ENCODE data around the gene CAND2. TPM values are rescaled to one million over a fixed set of nuclear protein-coding genes. Genes with fewer than 3 reads are reported as not detected.

CAND2 gene
- polyA plus RNA-seq, 3 donors, result not detected

DNA sequence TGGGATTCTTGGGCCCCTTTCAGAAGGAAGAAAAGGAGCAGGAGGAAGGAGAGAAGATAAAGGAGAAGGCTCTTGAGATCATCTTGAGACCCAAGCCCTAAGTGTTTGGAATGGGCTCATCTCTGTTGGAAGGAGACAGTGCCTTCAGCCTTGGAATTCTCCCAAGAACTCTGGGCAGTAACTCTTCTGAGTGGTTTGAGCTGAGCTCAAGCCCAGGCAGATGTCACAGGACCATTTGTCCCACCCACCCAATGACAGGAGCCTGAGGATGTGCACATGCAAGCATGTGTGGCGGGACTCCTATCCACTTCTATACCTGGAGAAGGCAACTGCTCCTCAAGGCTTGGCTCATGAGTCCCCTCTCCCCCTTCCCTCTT lies 22.8 kb upstream of the CAND2 start:
- TF ChIP-seq, protein P1, sequence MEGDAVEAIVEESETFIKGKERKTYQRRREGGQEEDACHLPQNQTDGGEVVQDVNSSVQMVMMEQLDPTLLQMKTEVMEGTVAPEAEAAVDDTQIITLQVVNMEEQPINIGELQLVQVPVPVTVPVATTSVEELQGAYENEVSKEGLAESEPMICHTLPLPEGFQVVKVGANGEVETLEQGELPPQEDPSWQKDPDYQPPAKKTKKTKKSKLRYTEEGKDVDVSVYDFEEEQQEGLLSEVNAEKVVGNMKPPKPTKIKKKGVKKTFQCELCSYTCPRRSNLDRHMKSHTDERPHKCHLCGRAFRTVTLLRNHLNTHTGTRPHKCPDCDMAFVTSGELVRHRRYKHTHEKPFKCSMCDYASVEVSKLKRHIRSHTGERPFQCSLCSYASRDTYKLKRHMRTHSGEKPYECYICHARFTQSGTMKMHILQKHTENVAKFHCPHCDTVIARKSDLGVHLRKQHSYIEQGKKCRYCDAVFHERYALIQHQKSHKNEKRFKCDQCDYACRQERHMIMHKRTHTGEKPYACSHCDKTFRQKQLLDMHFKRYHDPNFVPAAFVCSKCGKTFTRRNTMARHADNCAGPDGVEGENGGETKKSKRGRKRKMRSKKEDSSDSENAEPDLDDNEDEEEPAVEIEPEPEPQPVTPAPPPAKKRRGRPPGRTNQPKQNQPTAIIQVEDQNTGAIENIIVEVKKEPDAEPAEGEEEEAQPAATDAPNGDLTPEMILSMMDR (IDR thresholded peaks at IDR 0.05), result no peak
- WGBS (ENCODE audit: insufficient coverage), result 83% methylated on average over 1 of the region's 1 CpG
- no peaks in the 10 kb centered on the region for H3K9me3 Mint-ChIP-seq

DNA sequence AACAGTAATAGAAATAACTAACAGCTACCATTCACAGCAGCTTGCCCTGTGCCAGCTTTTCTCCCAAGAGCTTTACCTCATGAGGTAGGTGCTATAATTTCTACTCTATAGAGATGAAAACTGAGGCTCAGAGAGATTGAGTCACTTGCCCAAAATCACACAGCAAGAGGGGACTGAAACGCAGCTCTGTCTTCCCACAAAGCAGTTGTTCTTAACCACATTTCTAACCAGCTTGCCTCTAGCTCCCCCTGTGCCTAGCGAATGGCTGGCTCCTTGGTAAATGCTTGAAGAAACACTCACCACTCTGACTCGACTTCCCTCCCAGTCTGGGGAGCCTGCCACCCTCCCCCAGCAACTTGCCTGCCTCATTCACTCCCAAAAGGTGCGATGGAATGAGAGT lies 21.9 kb upstream of the CAND2 start:
- H3K4me2 ChIP-seq (replicated peaks; ENCODE audit: extremely low read depth, low read length, poor library complexity, severe bottlenecking), result no peak overlapping the region
- H3K27ac ChIP-seq (ENCODE audit: low read depth in 1 of 2, low read length in 2 of 2), result no peak overlapping the region
- H2AFZ ChIP-seq (ENCODE audit: insufficient read depth, low read depth, low read length, poor library complexity, severe bottlenecking), result no peak overlapping the region
- no peaks in the 10 kb centered on the region for H3K27me3 ChIP-seq (ENCODE audit: control insufficient read depth in 2 of 2, insufficient read depth in 2 of 2, low read length in 2 of 2)
- no peaks in the 10 kb centered on the region for H3K79me2 ChIP-seq (ENCODE audit: insufficient read depth, low read length)
- Mint-ChIP-seq H3K9me3 (no peaks in the 10 kb centered on the region), H3K27ac (no peak overlapping the region), H3K4me3 (no peak overlapping the region), H3K27me3 (ENCODE audit: low read depth in 3 of 3) (peaks cover 0 to 5% (median 4%) of the 10 kb centered on the region in 3 donors), H3K4me1 (peaks cover 3% of the 10 kb centered on the region), H3K36me3 (no peaks in the 10 kb centered on the region)
- no peaks in the 10 kb centered on the region for H4K20me1 ChIP-seq (ENCODE audit: insufficient read depth, low read length)
- no peak for DNase-seq
- no peaks in the 10 kb centered on the region for H3K4me1 ChIP-seq (ENCODE audit: control insufficient read depth in 1 of 2, insufficient read depth in 2 of 2, low read length in 2 of 2)
- H3K9me3 ChIP-seq (replicated peaks in 1 of 2; ENCODE audit: control insufficient read depth in 1 of 2, insufficient read depth in 1 of 2, low read length in 2 of 2), result no peaks in the 10 kb centered on the region
- 89% methylated on average over 4 of the region's 4 CpGs for WGBS (ENCODE audit: insufficient coverage)
- H3K36me3 ChIP-seq (replicated peaks in 1 of 2; ENCODE audit: control insufficient read depth in 1 of 2, insufficient read depth in 2 of 2, low read length in 2 of 2), result no peaks in the 10 kb centered on the region
- no peak overlapping the region for H3K9ac ChIP-seq (ENCODE audit: insufficient read depth, low read length, poor library complexity, severe bottlenecking)
- intact Hi-C loops (cut with micrococcal nuclease), result no loop called here
- H3K4me3 ChIP-seq (replicated peaks in 1 of 3; ENCODE audit: low read depth in 2 of 3, low read length in 3 of 3), result no peak overlapping the region
- TF ChIP-seq, protein P1 (IDR thresholded peaks at IDR 0.05), result no peak

More for the DNA sequence above, 22.8 kb upstream of the CAND2 start:
- H3K9me3 ChIP-seq (replicated peaks in 1 of 2; ENCODE audit: control insufficient read depth in 1 of 2, insufficient read depth in 1 of 2, low read length in 2 of 2), result no peaks in the 10 kb centered on the region
- H3K9ac ChIP-seq (ENCODE audit: insufficient read depth, low read length, poor library complexity, severe bottlenecking), result no peak overlapping the region
- Mint-ChIP-seq H3K27me3 (ENCODE audit: low read depth in 3 of 3) (peaks cover 0 to 5% (median 4%) of the 10 kb centered on the region in 3 donors), H3K27ac (no peak overlapping the region), H3K36me3 (no peaks in the 10 kb centered on the region), H3K4me3 (no peak overlapping the region), H3K4me1 (peaks cover 3% of the 10 kb centered on the region)
- H3K4me2 ChIP-seq (replicated peaks; ENCODE audit: extremely low read depth, low read length, poor library complexity, severe bottlenecking), result no peak overlapping the region
- no peaks in the 10 kb centered on the region for H3K4me1 ChIP-seq (ENCODE audit: control insufficient read depth in 1 of 2, insufficient read depth in 2 of 2, low read length in 2 of 2)
- H3K79me2 ChIP-seq (ENCODE audit: insufficient read depth, low read length), result no peaks in the 10 kb centered on the region
- intact Hi-C loops (cut with micrococcal nuclease), result no loop called here
- H3K27me3 ChIP-seq (ENCODE audit: control insufficient read depth in 2 of 2, insufficient read depth in 2 of 2, low read length in 2 of 2), result no peaks in the 10 kb centered on the region
- no peaks in the 10 kb centered on the region for H3K36me3 ChIP-seq (replicated peaks in 1 of 2; ENCODE audit: control insufficient read depth in 1 of 2, insufficient read depth in 2 of 2, low read length in 2 of 2)
- H3K4me3 ChIP-seq (replicated peaks in 1 of 3; ENCODE audit: low read depth in 2 of 3, low read length in 3 of 3), result no peak overlapping the region
- H3K27ac ChIP-seq (ENCODE audit: low read depth in 1 of 2, low read length in 2 of 2), result no peak overlapping the region
- H2AFZ ChIP-seq (ENCODE audit: insufficient read depth, low read depth, low read length, poor library complexity, severe bottlenecking), result no peak overlapping the region
- H4K20me1 ChIP-seq (ENCODE audit: insufficient read depth, low read length), result no peaks in the 10 kb centered on the region
- DNase-seq, result no peak
